ELF-1 (cell line): Measurements from ENCODE around the gene PLD4.

ENCODE experiments used
- DNase-seq: peaks from one replicate; pipeline ENCODE4 v3.0.0-alpha.2; 2016; ENCODE audit warnings: low read depth, low spot score

PLD4 gene

DNA sequence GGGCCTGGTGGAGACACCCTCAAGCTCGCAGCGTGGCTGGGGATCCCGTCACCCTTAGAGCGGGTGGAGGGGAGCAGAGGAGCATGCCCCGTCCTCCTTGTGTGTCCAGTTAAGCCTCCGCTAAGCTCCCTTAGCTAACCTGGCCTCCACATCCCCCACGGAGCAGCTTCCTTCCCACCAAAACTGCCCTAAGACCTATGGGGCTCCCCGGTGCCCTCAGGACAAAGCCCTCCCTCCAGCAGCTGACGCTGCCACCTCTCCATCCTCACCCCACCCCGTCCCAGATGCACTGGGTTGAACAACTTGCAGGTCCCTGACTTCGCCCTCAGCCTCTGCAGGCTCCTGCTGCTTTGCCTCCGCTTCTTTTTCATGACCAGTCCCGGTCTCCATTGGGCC, 49.5 kb downstream of the PLD4 start:
- DNase-seq: no peak

DNA sequence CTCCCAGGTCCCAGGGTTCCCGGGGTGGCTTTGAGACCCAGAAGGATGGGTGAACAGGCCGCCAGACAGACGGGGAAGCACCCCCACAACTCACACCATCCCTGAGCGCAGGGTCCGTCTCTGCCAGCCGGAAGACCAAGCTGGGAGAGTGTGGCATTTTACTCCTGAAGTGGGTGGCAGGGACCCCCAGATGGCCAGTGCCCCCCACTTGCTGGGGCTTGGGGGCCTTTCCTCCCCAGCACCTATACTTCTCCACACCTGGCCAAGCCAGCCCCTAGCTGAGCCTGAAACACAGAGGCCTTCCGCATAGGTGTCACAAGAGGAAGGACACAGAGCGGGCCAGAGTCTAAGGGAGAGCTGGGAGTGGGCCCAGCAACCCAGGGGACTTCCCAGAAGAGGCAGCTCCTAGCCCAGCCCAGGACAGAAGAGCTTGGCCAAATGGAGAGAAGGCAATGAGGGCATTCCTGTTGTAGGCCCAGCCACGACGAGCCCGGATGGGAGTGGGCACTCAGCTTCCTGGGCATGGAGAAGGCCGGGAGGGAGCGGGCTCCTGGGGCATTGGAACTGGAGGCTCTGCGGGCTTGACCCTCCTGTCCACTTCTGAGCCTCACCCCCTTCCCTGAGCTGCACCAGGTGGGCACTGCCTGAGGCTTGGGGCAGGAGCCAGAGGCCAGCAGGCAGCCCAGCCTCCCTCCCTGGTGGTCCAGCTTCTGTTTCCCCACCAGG, 50.1 kb downstream of the PLD4 start:
- DNase-seq: no peak

DNA sequence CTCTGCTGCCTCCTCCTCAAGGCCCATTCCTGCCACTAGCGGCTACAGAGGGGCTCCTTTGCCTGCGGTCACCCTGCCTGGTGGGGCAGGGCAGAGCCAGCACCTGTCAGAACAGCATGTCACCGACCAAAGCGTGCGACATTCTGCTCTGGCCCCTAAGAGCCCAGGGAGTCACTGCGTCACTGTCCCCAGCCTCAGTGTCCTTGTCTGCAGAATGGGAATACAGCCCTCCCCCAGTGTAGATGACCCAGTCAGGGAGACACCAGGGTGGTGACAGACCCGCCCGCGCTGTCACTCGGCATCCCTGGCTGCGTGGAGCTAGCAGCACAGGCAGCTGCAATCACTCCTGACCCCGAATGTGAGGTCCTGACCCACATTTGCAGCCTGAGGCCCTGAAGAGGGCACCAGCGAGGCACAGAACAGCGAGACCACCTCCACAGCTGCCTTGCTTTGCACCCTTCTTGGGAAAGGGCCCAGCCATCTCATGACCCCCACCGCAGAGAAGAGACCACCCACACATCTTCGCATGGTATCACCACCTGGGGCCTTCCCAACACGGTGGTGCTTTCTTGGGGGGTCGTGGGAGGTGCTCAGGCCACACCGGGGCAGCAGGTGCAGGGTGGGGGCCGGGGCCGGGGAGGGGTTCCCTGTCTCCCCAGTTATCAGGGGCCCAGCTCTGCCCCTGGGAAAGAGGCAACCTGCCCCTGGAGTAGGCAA, 51.0 kb downstream of the PLD4 start:
- no peak for DNase-seq

DNA sequence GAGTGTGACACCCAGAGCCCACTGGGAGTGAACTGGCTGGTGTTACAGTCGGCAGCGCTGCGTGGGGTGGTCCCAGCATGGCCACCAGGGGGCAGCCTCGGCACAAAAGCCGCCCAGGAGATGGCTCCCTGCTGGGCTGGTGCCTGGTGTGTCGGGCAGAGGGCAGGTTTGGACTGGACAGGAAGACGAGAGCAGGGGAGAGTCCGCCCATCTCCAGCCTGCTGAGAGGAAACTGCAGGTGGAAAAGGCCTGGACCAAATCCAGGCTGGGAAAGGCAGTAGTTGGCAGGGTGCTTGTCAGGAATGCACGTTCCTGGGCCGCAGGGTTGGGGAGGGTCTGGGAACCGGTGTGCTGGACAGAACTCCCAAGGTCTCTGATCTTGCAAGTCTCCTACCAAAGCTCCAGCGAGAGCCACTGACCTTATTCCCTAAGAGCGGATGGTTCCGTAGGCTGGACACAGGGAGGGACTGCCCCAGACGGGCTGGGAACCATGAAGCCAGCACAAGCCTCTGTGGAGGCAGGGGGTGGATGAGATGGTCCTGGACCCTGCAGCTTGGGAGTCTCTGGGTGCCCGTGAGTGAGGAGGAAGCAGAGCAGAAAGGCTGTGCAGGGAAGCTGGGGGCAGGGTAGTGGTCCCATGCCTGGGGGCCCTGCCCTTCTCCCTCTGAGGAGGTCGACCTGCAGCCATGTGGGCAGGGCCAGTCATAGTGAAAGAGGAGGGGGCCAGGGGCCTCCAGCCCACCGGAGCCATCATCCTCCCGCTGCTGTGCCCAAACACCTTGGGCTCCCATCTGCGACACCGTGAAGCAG, 51.7 kb downstream of the PLD4 start:
- peak; percentile 91 for DNase-seq

DNA sequence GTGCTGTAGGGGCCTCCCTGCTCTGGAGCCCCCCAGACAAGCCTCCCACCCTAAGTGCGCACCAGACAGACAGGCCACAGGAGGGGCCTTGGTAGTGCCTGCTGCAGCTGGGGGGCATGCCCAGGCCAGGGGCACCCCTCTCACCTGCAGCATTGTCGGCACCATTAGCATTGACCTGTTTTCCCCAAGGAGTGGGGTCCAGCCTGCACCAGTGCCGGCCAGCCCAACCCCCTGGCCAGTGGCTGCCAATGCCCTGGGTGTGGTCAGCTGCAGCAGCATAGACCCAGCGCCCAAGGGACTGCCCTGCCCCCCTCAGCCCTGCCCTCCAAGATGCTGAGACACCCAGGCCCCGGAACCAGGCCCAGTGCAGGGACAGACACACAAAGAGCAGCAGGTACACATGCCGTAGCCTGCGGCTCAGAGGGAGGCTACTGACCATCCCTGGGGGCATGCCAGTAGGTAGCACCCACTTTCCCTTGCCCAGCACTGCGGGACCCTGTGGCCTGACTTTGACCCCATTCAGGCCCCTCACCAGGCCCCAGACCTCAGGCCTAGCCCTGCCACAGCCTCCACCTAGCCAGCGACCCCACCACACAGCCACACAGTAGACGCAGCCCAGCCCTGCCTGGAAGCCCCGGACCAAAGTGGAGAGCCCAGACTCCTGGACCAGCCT, 52.5 kb downstream of the PLD4 start:
- no peak for DNase-seq

DNA sequence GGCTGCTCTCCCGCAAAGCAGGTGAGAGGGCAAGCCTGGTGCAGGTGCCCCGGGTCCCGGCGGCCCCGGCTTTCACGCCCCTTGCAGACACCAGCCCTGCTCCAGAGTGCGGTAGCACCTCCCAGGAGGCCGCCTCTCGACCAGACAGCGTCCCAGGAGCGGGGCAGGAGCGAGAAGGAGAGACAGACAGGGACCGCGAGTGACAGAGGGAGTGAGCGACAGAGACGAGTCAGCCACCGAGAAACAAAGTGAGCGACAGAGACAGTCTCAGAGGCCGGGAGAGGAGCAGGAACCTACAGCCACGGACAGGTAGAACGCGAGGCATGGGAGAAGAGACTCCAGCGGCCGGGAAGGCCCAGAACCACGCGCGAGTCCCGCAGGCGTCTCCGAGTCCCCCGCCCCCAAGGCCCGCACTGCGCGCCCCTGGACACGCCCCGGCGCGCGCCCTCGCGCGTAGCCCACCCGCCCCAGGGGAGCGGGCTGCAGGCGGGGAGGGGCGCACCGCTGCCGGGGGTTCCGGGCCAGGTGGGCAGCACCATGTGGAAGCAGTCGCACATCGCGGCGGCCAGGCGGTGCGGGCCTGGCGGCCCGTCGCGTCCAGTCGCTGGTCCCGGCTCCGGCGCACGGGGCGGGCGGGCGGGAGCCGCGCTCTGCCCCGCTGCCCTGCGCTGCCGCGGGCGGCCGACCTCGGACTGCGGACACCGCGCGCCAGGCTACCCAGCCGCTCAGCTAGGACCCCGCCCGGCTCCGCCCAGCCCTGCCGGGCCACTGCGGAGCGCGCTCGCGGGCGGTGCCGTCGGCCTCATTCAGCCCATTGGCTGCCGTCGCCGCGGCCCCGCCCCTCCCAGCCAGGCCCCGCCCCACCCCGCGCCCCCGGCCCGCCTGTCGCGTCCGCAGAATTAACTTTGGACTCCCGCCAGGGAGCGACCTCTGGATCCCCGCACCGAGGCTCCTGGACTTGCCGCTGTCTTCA, 53.3 kb downstream of the PLD4 start, which contains the start of gene AHNAK2:
Gene AHNAK2, minus strand, starts transcription at position 694 of the 973 bp plus-strand sequence. Its CDS starts 137 bp downstream, at position 557.
- peak; percentile 79 for DNase-seq

DNA sequence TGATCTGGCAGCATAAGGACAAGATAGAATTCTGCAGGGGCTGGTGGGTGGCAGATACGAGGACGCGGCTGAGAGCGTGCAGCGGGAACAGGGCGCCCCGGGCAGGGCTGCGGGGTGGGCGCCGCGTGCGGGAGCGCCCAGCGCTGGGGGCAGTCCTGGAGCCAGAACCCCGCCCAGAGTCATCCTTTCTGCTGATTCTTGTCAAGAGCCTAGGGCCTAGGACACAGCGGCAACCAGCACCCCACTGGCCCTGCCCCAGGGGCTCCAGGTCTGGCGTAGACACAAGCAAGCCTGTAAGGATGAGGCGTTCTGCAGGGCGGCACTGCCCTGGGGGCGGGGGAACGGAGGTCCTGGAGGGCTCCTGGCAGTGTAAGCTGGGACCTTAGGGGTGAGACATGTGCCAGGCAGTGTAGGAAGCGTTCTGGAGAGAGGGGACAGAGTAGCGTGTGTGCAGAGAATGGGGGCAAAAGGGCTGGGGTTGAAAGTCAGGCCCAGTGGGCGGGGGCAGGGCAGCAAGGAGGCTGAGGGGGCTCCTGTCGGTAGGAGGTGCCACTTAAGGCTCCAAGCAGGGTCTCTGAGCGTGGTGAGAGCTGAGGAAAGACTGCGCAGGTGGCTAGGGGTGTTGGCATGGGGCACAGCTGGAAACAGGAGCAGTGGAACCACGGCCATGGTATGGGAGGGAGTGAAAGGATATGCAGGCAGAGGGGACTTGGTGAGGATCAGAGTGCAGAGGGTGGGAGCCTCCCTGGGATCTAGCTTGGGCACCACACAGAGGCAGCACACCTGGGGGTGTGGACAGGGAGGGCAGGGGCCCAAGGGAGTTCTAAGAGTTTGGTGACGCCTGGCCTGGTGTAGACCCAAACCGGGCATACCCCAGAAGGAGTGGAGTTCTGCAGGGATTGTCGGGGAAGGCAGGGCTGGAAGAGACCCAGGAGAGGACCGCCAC, 54.3 kb downstream of the PLD4 start:
- DNase-seq: no peak

DNA sequence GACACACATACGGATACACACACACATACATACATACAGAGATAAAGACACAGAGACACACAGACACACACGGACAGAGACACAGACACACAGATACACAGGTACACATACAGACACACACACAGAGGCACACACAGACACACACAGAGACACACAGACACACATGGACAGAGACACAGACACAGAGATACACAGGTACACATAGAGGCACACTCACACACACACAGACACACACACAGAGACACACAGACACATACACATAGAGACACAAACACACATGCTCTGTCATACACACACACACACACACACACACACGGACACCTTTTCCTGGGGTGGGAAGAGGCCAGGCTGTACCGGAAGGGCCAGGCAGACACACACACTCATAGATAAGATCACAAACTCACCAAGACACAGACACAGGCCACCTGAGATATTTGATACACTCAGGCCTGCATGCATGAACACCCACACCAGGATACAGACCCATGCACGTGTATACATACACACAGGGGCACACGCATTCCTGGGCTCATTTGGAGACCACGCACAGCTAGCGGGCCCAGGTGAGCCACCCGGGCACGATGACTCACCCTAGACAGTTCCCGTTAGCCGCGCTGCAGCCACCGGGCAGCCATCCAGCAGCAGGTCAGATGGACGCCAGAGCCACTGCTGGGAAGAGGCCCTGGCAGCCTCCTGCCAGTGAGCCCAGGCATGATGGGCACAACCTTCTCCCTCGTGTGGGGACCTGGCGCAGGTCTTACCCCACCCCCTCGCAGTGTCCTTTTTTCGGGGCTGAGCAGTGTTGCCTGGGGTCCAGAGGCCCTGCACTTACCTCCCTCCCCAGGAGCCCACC, 55.3 kb downstream of the PLD4 start:
- no peak for DNase-seq

DNA sequence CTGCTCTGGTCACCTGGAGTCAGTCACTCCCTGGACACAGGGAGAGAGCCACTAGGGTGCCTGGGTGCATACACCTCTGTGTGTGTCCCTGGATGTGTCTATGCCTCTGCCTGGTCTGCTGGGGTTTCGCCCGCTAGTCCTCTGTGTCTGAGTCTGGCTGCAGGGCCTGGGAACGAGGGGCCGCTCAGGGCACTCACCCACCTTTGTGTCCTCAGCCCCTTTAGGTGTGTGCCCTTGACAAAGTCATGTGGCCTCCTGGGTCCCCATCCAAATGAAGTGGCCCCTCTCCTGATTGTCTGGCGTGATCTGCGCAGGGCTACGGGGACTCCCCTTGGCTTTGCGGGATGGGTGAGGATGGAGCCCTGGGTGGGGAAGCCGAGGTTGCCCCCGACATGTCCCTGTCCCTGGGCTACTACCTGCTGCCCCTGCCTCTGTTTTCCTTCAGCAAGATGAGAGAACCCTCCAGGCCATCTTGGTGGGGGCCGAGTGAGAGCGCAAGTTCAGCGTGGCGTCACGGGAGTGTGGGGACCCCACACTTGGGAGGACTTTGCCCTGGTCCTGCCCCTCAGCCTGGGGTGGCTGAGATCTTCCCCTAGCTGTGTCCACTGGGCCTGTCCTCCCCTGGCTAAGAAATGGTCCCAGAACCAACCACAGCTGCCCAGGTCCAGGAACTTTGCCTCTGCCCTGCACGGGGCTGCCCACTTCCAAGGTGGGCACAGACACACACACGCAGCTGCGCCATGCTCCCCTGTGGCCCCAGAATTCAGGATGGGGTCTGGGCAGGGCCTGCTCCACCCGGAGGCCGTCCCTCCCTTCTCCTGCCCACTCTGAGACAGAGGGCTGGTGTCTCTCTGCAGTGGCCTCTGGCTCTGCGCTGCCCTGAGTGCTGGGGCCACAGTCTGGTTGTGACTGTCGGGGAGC, 56.2 kb downstream of the PLD4 start:
- DNase-seq: no peak

DNA sequence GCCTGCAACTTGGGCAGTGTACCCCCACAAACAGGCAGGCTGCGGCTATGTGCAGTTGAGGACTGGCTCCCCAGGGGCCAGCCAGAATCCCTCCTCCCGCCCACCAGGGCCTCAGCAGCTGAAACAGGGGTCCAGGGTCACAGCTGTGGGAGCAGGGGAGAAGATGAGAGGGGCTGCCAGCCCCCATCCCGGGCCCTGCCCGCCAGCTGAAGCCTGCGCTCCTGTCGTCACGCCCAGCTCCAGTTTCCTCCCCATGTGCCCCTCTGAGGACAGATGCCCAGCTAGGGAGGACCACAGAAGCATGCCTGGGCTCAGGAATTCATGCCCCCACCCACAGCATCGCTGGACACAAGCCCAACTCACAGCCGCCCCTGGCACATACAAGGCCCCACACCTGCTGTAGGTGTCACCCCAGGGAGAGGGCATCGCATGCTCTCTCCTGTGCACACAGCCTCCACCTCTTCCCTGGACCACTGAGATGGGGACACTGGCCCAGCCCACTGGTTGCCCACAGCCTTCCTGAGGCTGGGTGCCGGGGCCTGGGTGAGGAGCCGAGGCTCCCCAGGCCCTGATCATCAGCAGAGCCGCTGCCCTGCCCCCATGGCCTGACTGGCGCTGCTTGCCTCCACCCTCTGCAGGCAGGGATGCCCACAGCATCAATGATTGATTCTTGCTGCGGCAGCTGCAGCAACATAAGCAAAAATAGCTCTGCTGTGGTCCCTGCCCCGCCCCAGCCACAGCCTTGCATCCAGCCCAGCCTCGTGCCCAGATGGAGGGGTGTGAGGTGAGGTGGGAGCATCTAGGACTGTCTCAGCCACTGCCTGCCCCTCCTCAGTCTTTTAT, 57.2 kb downstream of the PLD4 start:
- no peak for DNase-seq

DNA sequence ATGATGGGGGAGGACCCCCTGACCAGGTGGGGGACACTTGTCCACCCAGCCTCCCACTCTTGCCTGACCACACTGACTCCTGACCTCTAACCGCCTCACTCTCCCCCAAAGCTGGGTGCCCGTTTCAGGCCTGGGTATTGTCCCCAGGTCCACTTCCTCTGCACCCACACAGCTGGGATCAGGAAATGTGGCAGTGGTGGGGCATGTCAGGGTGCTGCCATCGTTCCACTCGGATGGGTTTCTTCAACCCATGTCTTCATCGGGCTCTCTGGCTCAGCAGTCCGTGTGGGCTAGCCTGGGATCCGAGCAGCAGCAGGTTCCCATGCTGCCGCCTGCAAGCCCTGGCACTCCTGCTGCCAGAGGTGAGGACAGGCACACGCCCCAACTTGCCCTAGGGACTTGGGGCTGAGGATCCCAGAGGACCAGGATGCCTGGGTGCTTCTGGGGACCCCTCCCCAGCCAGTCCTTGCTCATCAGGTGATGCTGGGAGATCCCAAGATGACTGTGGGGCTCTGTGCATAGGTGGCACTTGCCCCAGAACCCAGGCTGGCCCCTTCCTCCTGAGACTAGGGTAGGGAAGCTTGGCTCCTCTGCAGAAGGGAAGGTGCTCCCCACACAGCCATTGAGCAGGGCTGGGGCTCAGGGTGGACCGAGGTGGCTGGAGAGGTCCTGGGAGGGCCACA, 58.0 kb downstream of the PLD4 start:
- no peak for DNase-seq
